H1 (cell line): ENCODE results near the gene PDPK1. TPM values are rescaled to one million over a fixed set of nuclear protein-coding genes. Genes with fewer than 3 reads are reported as not detected.

Experiments
- RFX5 ChIP-seq: IDR thresholded peaks from 2 replicates; pipeline ENCODE4 v1.6.1; 2011; ENCODE audit warnings: low read depth, low read length, improper control_type of control experiment, borderline replicate concordance
- SP4 ChIP-seq: IDR thresholded peaks from 2 replicates; pipeline ENCODE4 v1.6.1; 2012; ENCODE audit warnings: low read length, inconsistent platforms
- TAF1 ChIP-seq: IDR thresholded peaks from 2 replicates; pipeline ENCODE4 v1.6.1; 2011; ENCODE audit warnings: mild to moderate bottlenecking, low read depth, low read length
- TAF7 ChIP-seq: optimal IDR thresholded peaks from 2 replicates; pipeline ENCODE3; 2011; ENCODE audit warnings: low read depth, mild to moderate bottlenecking, inconsistent platforms, low read length, moderate library complexity, borderline replicate concordance
- polyA plus RNA-seq, 7 experiments: library from polyadenylated mRNA; depleted of rRNA in 3 of 7; stranded (reverse) in 5 of 7; unstranded in 2 of 7; fragments of >200 nt in 5 of 7; fragments of 200-250 nt in 2 of 7; gene quantifications; 1 replicate in 5 of 7; 2 replicates in 1 of 7; 4 replicates in 1 of 7; pipeline versions ENCODE4 v1.2.1 to v1.2.3, GENCODE V29; 2011 to 2013; ENCODE audit warnings: missing spikeins in 2 of 7, mixed read lengths in 2 of 7
- total RNA-seq: library from RNA; stranded (reverse); fragmentation: NEBNext Ultra II Directional; extraction: Animal tissue kit (Norgen Biotek cat#: 25700); gene quantifications from 2 replicates; pipeline ENCODE4 v1.2.1, GENCODE V29; 2021
- TF ChIP-seq, protein P1 (sequence below): fragments of 300-600 bp; sonication (generic); IDR thresholded peaks from 2 replicates; pipeline ENCODE4 v1.7.1; 2012; ENCODE audit warnings: low read length, moderate library complexity, mild to moderate bottlenecking, inconsistent platforms; ENCODE audit not compliant: insufficient replicate concordance

Gene PDPK1
- total and polyA plus RNA-seq, 2 of the 8 experiments (the other 6 are each of a cell fraction or from before 2014, with no cell fraction given) = 17.1 to 27.8 TPM

DNA sequence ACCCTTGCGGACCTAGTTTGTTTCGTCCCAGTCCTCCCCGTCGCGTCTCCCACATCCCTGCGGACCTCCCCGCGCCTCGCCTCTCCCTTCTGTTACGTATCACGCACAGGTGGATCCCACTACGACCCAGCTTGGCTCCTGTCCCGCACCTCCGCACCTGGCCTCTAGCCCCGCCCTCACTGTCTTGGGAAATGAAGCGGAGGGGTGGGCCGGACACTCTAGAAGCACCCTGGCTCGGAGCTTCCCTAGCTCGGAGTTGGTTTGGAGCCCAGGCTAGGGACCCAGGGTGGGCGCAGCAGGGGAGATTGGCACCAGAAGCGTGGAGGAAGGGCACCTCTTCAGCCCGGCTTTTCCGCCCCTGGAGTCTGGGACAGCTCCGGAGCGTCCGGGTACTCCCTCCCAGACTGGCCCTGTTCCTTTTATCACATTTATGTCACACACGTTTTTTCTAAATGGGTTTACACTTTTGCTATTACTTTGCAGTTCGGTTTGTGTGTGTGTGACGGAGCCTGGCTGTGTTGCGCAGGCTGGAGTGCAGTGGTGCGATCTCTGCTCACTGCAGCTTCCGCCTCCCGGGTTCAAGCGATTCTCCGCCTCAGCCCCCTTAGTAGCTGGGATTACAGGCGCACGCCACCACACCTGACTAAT is 5.2 kb upstream of the PDPK1 start (continued):
- TF ChIP-seq, protein P1, sequence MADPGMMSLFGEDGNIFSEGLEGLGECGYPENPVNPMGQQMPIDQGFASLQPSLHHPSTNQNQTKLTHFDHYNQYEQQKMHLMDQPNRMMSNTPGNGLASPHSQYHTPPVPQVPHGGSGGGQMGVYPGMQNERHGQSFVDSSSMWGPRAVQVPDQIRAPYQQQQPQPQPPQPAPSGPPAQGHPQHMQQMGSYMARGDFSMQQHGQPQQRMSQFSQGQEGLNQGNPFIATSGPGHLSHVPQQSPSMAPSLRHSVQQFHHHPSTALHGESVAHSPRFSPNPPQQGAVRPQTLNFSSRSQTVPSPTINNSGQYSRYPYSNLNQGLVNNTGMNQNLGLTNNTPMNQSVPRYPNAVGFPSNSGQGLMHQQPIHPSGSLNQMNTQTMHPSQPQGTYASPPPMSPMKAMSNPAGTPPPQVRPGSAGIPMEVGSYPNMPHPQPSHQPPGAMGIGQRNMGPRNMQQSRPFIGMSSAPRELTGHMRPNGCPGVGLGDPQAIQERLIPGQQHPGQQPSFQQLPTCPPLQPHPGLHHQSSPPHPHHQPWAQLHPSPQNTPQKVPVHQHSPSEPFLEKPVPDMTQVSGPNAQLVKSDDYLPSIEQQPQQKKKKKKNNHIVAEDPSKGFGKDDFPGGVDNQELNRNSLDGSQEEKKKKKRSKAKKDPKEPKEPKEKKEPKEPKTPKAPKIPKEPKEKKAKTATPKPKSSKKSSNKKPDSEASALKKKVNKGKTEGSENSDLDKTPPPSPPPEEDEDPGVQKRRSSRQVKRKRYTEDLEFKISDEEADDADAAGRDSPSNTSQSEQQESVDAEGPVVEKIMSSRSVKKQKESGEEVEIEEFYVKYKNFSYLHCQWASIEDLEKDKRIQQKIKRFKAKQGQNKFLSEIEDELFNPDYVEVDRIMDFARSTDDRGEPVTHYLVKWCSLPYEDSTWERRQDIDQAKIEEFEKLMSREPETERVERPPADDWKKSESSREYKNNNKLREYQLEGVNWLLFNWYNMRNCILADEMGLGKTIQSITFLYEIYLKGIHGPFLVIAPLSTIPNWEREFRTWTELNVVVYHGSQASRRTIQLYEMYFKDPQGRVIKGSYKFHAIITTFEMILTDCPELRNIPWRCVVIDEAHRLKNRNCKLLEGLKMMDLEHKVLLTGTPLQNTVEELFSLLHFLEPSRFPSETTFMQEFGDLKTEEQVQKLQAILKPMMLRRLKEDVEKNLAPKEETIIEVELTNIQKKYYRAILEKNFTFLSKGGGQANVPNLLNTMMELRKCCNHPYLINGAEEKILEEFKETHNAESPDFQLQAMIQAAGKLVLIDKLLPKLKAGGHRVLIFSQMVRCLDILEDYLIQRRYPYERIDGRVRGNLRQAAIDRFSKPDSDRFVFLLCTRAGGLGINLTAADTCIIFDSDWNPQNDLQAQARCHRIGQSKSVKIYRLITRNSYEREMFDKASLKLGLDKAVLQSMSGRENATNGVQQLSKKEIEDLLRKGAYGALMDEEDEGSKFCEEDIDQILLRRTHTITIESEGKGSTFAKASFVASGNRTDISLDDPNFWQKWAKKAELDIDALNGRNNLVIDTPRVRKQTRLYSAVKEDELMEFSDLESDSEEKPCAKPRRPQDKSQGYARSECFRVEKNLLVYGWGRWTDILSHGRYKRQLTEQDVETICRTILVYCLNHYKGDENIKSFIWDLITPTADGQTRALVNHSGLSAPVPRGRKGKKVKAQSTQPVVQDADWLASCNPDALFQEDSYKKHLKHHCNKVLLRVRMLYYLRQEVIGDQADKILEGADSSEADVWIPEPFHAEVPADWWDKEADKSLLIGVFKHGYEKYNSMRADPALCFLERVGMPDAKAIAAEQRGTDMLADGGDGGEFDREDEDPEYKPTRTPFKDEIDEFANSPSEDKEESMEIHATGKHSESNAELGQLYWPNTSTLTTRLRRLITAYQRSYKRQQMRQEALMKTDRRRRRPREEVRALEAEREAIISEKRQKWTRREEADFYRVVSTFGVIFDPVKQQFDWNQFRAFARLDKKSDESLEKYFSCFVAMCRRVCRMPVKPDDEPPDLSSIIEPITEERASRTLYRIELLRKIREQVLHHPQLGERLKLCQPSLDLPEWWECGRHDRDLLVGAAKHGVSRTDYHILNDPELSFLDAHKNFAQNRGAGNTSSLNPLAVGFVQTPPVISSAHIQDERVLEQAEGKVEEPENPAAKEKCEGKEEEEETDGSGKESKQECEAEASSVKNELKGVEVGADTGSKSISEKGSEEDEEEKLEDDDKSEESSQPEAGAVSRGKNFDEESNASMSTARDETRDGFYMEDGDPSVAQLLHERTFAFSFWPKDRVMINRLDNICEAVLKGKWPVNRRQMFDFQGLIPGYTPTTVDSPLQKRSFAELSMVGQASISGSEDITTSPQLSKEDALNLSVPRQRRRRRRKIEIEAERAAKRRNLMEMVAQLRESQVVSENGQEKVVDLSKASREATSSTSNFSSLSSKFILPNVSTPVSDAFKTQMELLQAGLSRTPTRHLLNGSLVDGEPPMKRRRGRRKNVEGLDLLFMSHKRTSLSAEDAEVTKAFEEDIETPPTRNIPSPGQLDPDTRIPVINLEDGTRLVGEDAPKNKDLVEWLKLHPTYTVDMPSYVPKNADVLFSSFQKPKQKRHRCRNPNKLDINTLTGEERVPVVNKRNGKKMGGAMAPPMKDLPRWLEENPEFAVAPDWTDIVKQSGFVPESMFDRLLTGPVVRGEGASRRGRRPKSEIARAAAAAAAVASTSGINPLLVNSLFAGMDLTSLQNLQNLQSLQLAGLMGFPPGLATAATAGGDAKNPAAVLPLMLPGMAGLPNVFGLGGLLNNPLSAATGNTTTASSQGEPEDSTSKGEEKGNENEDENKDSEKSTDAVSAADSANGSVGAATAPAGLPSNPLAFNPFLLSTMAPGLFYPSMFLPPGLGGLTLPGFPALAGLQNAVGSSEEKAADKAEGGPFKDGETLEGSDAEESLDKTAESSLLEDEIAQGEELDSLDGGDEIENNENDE = no peak
- no peak for TF ChIP-seq SP4
- no peak for TF ChIP-seq TAF1
- TF ChIP-seq TAF7 = peak; percentile 1
- TF ChIP-seq RFX5 = no peak
